H9 (cell line): ENCODE data around the gene WNT9A. TPM values are rescaled to one million over a fixed set of nuclear protein-coding genes. Genes with fewer than 3 reads are reported as not detected.

Source experiments
- DNase-seq: peaks from one replicate; pipeline ENCODE4 v3.0.0-alpha.2; 2017
- H2AFZ ChIP-seq: one replicate; pipeline ENCODE4 v1.6.1; 2013; ENCODE audit warnings: mild to moderate bottlenecking, low read length, control low read depth, moderate library complexity
- H2AK5ac ChIP-seq: 2 replicates; pipeline ENCODE4 v1.6.1; 2013; ENCODE audit warnings: low read length, control low read depth, mixed read lengths; ENCODE audit not compliant: insufficient read length
- H2BK120ac ChIP-seq: one replicate; pipeline ENCODE4 v1.6.1; 2013; ENCODE audit warnings: low read depth, mild to moderate bottlenecking, low read length, control low read depth, inconsistent platforms; ENCODE audit not compliant: poor library complexity, severe bottlenecking
- H2BK12ac ChIP-seq: 2 replicates; pipeline ENCODE4 v1.6.1; 2013; ENCODE audit warnings: low read length, control low read depth, mixed read lengths, low read depth; ENCODE audit not compliant: insufficient read length
- H2BK15ac ChIP-seq: 2 replicates; pipeline ENCODE4 v1.6.1; 2013; ENCODE audit warnings: low read depth, low read length, control low read depth
- H2BK20ac ChIP-seq: one replicate; pipeline ENCODE4 v1.6.1; 2013; ENCODE audit warnings: low read depth, mild to moderate bottlenecking, low read length, control low read depth, inconsistent platforms; ENCODE audit not compliant: poor library complexity, severe bottlenecking
- H2BK5ac ChIP-seq: 2 replicates; pipeline ENCODE4 v1.6.1; 2013; ENCODE audit warnings: low read length, control low read depth, mixed read lengths; ENCODE audit not compliant: insufficient read length
- H3K14ac ChIP-seq: 2 replicates; pipeline ENCODE4 v1.6.1; 2013; ENCODE audit warnings: low read length, control low read depth; ENCODE audit not compliant: insufficient read depth
- H3K18ac ChIP-seq: 2 replicates; pipeline ENCODE4 v1.6.1; 2013; ENCODE audit warnings: low read depth, mild to moderate bottlenecking, mixed read lengths, low read length, control low read depth; ENCODE audit not compliant: insufficient read length
- H3K23ac ChIP-seq: 2 replicates; pipeline ENCODE4 v1.6.1; 2013; ENCODE audit warnings: low read length, control low read depth, mixed read lengths, low read depth; ENCODE audit not compliant: insufficient read length
- H3K23me2 ChIP-seq: 2 replicates; pipeline ENCODE4 v1.6.1; 2013; ENCODE audit warnings: low read depth, mild to moderate bottlenecking, mixed read lengths, low read length, control low read depth; ENCODE audit not compliant: insufficient read length, poor library complexity, severe bottlenecking
- H3K27ac ChIP-seq: 2 replicates; pipeline ENCODE4 v1.5.1; 2013; ENCODE audit warnings: low read length, control low read depth, mixed read lengths, low read depth; ENCODE audit not compliant: insufficient read length
- H3K27me3 ChIP-seq: 2 replicates; pipeline ENCODE4 v1.6.1; 2013; ENCODE audit warnings: low read length, control low read depth, inconsistent platforms; ENCODE audit not compliant: insufficient read depth
- H3K4ac ChIP-seq: 2 replicates; pipeline ENCODE4 v1.6.1; 2013; ENCODE audit warnings: low read depth, mild to moderate bottlenecking, control low read depth, inconsistent platforms, low read length, moderate library complexity
- H3K4me1 ChIP-seq: 2 replicates; pipeline ENCODE4 v1.6.1; 2013; ENCODE audit warnings: low read length, control low read depth, inconsistent platforms; ENCODE audit not compliant: insufficient read depth
- H3K4me2 ChIP-seq: 2 replicates; pipeline ENCODE4 v1.6.1; 2013; ENCODE audit warnings: low read length, control low read depth, mixed read lengths; ENCODE audit not compliant: insufficient read length, insufficient read depth
- H3K56ac ChIP-seq: 2 replicates; pipeline ENCODE4 v1.6.1; 2013; ENCODE audit warnings: low read depth, mild to moderate bottlenecking, mixed read lengths, low read length, control low read depth; ENCODE audit not compliant: insufficient read length
- H3K79me1 ChIP-seq: 2 replicates; pipeline ENCODE4 v1.6.1; 2013; ENCODE audit warnings: low read depth, mild to moderate bottlenecking, moderate library complexity, low read length, control low read depth, inconsistent platforms; ENCODE audit not compliant: insufficient read depth, poor library complexity, severe bottlenecking
- H3K79me2 ChIP-seq: 2 replicates; pipeline ENCODE4 v1.6.1; 2013; ENCODE audit warnings: low read length, control low read depth, inconsistent platforms; ENCODE audit not compliant: insufficient read depth
- H3K9ac ChIP-seq: 2 replicates; pipeline ENCODE4 v1.6.1; 2013; ENCODE audit warnings: low read length, control low read depth, mixed read lengths; ENCODE audit not compliant: insufficient read length; ENCODE audit errors: extremely low read depth
- H3K9me3 ChIP-seq: one replicate; pipeline ENCODE4 v1.6.1; 2013; ENCODE audit warnings: low read depth, low read length, inconsistent platforms; ENCODE audit not compliant: control insufficient read depth
- H3T11ph ChIP-seq: one replicate; pipeline ENCODE4 v1.6.1; 2013; ENCODE audit warnings: mild to moderate bottlenecking, low read length, control low read depth, inconsistent platforms
- H4K20me1 ChIP-seq: one replicate; pipeline ENCODE4 v1.6.1; 2013; ENCODE audit not compliant: control insufficient read depth, insufficient read length, insufficient read depth
- H4K5ac ChIP-seq: 2 replicates; pipeline ENCODE4 v1.6.1; 2013; ENCODE audit warnings: low read depth, mild to moderate bottlenecking, mixed read lengths, low read length, control low read depth; ENCODE audit not compliant: insufficient read length
- H4K8ac ChIP-seq: replicated peaks from 2 replicates; pipeline ENCODE4 v1.6.1; 2013; ENCODE audit warnings: low read length, control low read depth, mixed read lengths, low read depth; ENCODE audit not compliant: insufficient read length
- H4K91ac ChIP-seq: 2 replicates; pipeline ENCODE4 v1.6.1; 2013; ENCODE audit warnings: low read depth, mild to moderate bottlenecking, moderate library complexity, mixed read lengths, low read length, control low read depth; ENCODE audit not compliant: insufficient read length
- H3K27ac Mint-ChIP-seq, 3 experiments: 2 replicates in 2 of 3; 3 replicates in 1 of 3; pipeline ENCODE4 v1.8.0; 2020 to 2021; ENCODE audit warnings: mixed read lengths in 3 of 3, mild to moderate bottlenecking in 1 of 3, moderate library complexity in 1 of 3
- H3K27me3 Mint-ChIP-seq: 2 replicates; pipeline ENCODE4 v1.8.0; 2021; ENCODE audit warnings: low read depth, mild to moderate bottlenecking, moderate library complexity, mixed read lengths
- H3K36me3 Mint-ChIP-seq, 3 experiments: 2 replicates in 2 of 3; 3 replicates in 1 of 3; pipeline ENCODE4 v1.8.0; 2020 to 2021; ENCODE audit warnings: low read depth in 3 of 3, mixed read lengths in 3 of 3; ENCODE audit not compliant: insufficient read depth in 1 of 3
- H3K4me1 Mint-ChIP-seq, 2 experiments: 2 replicates each; pipeline ENCODE4 v1.8.0; 2020; ENCODE audit warnings: mixed read lengths in 2 of 2
- H3K4me3 Mint-ChIP-seq, 2 experiments: 2 replicates in 1 of 2; 3 replicates in 1 of 2; pipeline ENCODE4 v1.8.0; 2020 to 2021; ENCODE audit warnings: mild to moderate bottlenecking in 2 of 2, mixed read lengths in 2 of 2, moderate library complexity in 1 of 2
- H3K9me3 Mint-ChIP-seq, 2 experiments: 2 replicates in 1 of 2; 3 replicates in 1 of 2; pipeline ENCODE4 v1.8.0; 2020; ENCODE audit warnings: mild to moderate bottlenecking in 2 of 2, mixed read lengths in 2 of 2, moderate library complexity in 1 of 2
- CTCF ChIP-seq: fragments of 200-600 bp; sonication (generic); conservative IDR thresholded peaks from 3 replicates; pipeline ENCODE4 v1.8.0; 2021; ENCODE audit warnings: antibody characterized with exemption, mild to moderate bottlenecking
- WGBS: extraction: QIAGEN DNeasy Blood & Tissue Kit; methylation state at CpG from one replicate; pipeline ENCODE4 v1.1.7; 2013; ENCODE audit warnings: missing lambda C conversion rate, low lambda C conversion rate, mixed read lengths; ENCODE audit not compliant: insufficient read length; ENCODE audit errors: extremely low coverage; 5-methylcytosine and 5-hydroxymethylcytosine counted together
- total RNA-seq: library from RNA; stranded (reverse); gene quantifications from 2 replicates; pipeline ENCODE4 v1.2.1, GENCODE V29; 2021

Gene WNT9A
- total RNA-seq, 1 experiment from 2014 or later: 0.77 TPM

GRCh38 chr1:227937838-227938145, 9.9 kb downstream of the WNT9A start:
- H3K9me3 Mint-ChIP-seq: no peaks in the 10 kb centered on the region
- Histone ChIP-seq H3K4me2 (no peak overlapping the region), H3K9me3 (no peaks in the 10 kb centered on the region), H2BK12ac (no peak overlapping the region), H3K23ac (no peak overlapping the region), H2BK5ac (no peak overlapping the region), H2BK120ac (no peak overlapping the region), H3K27me3 (no peaks in the 10 kb centered on the region), H4K5ac (no peak overlapping the region), H3K18ac (no peak overlapping the region), H2AK5ac (no peak overlapping the region), H2BK15ac (no peak overlapping the region; the same call in 1 of the 2 replicates), H3K27ac (no peak overlapping the region), H2AFZ (no peak overlapping the region), H3K56ac (no peak overlapping the region), H3K14ac (no peak overlapping the region; the same call in 1 of the 2 replicates), H4K91ac (no peak overlapping the region), H3K23me2 (no peaks in the 10 kb centered on the region), H3K79me1 (no peaks in the 10 kb centered on the region), H3K4me1 (no peaks in the 10 kb centered on the region), H3T11ph (no peak overlapping the region), H4K8ac (no peak overlapping the region), H3K79me2 (no peaks in the 10 kb centered on the region), H4K20me1 (no peaks in the 10 kb centered on the region), H3K4ac (no peak overlapping the region), H2BK20ac (no peak overlapping the region), H3K9ac (no peak overlapping the region)
- peaks cover 0 to 2% of the 10 kb centered on the region in 2 experiments; a peak in 1 of 4 replicates for H3K4me1 Mint-ChIP-seq
- no peak for DNase-seq
- no peaks in the 10 kb centered on the region for H3K27me3 Mint-ChIP-seq
- no CpG with 5 or more reads among the region's 7 CpGs for WGBS
- no peak for TF ChIP-seq CTCF
- H3K4me3 Mint-ChIP-seq: no peak overlapping the region
- peaks cover 0 to 5% (median 3%) of the 10 kb centered on the region in 3 experiments; a peak in 2 of 7 replicates for H3K36me3 Mint-ChIP-seq
- no peak overlapping the region for H3K27ac Mint-ChIP-seq
